Measurements from ENCODE around the gene DDC. TPM values are rescaled to one million over a fixed set of nuclear protein-coding genes. Genes with fewer than 3 reads are reported as not detected.
"Not testable (repeated sequence)": the region's sequence is repeated elsewhere in the genome, so short reads cannot be mapped to it uniquely, and the experiment has no call there.

DDC gene
- total RNA-seq, 4 donors from 2014 or later: 0.35 TPM; not detected in 3

GRCh38 chr7:50528266-50529092 is 36.7 kb downstream of the DDC start:
- peaks cover 0 to 9% (median 3%) of the 10 kb centered on the region in 3 donors for H3K4me1 ChIP-seq
- WGBS, 2 donors: 75% methylated on average over 11 of the region's 11 CpGs
- TF ChIP-seq POLR2A (IDR thresholded peaks at IDR 0.05) (no peak), CTCF (IDR thresholded peaks at IDR 0.05) (no peak)
- no peaks in the 10 kb centered on the region for H3K9me3 ChIP-seq
- H3K36me3 ChIP-seq: no peaks in the 10 kb centered on the region
- intact Hi-C loops (cut with DNase I): no loop called here
- no peak overlapping the region for H3K27ac ChIP-seq
- no peak for DNase-seq
- H3K4me3 ChIP-seq: no peak overlapping the region
- peaks cover 0 to 7% (median 0%) of the 10 kb centered on the region in 4 donors for H3K27me3 ChIP-seq

- H3K4me3 ChIP-seq; intact Hi-C loops (cut with DNase I); H3K4me1 ChIP-seq; DNase-seq; H3K36me3 ChIP-seq; H3K27me3 ChIP-seq; H3K27ac ChIP-seq; H3K9me3 ChIP-seq: not testable (repeated sequence)
- 69 to 72% methylated on average over 3 of the region's 3 CpGs for WGBS, 2 donors
Measured at GRCh38 chr7:50519350-50519749, 45.9 kb downstream of the DDC start.

GRCh38 chr7:50513166-50513871 is 51.9 kb downstream of the DDC start:
- no peak for DNase-seq
- no peaks in the 10 kb centered on the region for H3K36me3 ChIP-seq
- peaks cover 0 to 4% (median 0%) of the 10 kb centered on the region in 4 donors for H3K27me3 ChIP-seq
- TF ChIP-seq POLR2A (IDR thresholded peaks at IDR 0.05): no peak
- TF ChIP-seq CTCF (IDR thresholded peaks at IDR 0.05): no peak
- H3K4me3 ChIP-seq: peak overlapping the region in 1 of 4 donors; percentile 26
- peaks cover 0 to 11% (median 9%) of the 10 kb centered on the region in 3 donors for H3K4me1 ChIP-seq
- WGBS, 2 donors: 15 to 58% methylated on average over 5 to 7 of the region's 14 CpGs
- intact Hi-C loops (cut with DNase I): no loop called here
- peak overlapping the region; percentile 5 to 67 (median 44) for H3K27ac ChIP-seq
- H3K9me3 ChIP-seq: no peaks in the 10 kb centered on the region

GRCh38 chr7:50512384-50512783 is 52.8 kb downstream of the DDC start:
- no peak for DNase-seq
- Histone ChIP-seq H3K4me3 (no peak overlapping the region), H3K9me3 (no peaks in the 10 kb centered on the region), H3K27me3 (peaks cover 0 to 4% (median 0%) of the 10 kb centered on the region in 4 donors), H3K36me3 (no peaks in the 10 kb centered on the region), H3K27ac (no peak overlapping the region), H3K4me1 (peaks cover 0 to 11% (median 9%) of the 10 kb centered on the region in 3 donors)
- TF ChIP-seq POLR2A (IDR thresholded peaks at IDR 0.05) (no peak), CTCF (IDR thresholded peaks at IDR 0.05) (no peak)
- intact Hi-C loops (cut with DNase I): no loop called here

GRCh38 chr7:50509459-50509858 is 55.7 kb downstream of the DDC start:
- intact Hi-C loops (cut with DNase I): no loop called here
- Histone ChIP-seq H3K36me3 (no peaks in the 10 kb centered on the region), H3K27me3 (peaks cover 0 to 4% (median 0%) of the 10 kb centered on the region in 4 donors), H3K4me1 (peaks cover 0 to 11% (median 9%) of the 10 kb centered on the region in 3 donors), H3K9me3 (no peaks in the 10 kb centered on the region), H3K27ac (no peak overlapping the region), H3K4me3 (no peak overlapping the region)
- TF ChIP-seq CTCF (IDR thresholded peaks at IDR 0.05): no peak
- DNase-seq: no peak
- WGBS, 2 donors: 69 to 72% methylated on average over 2 of the region's 2 CpGs

Data from esophagus squamous epithelium (tissue), 5 donors.